Hepatocyte (in vitro differentiated cells): ENCODE data around the gene RPS6KA2. TPM values are rescaled to one million over a fixed set of nuclear protein-coding genes. Genes with fewer than 3 reads are reported as not detected.
A peak's percentile ranks its signal among the peaks of the same experiment; 100 is the strongest.

Experiments
- DNase-seq: peaks from one replicate; pipeline ENCODE4 v3.0.0-alpha.2; 2016; ENCODE audit warnings: low spot score
- H2AFZ ChIP-seq: fragments of 200-600 bp; sonication (generic); 2 replicates; pipeline ENCODE4 v1.6.0; 2016; ENCODE audit warnings: antibody characterized with exemption, mild to moderate bottlenecking
- H3K27ac ChIP-seq: fragments of 200-600 bp; sonication (generic); 2 replicates; pipeline ENCODE4 v1.5.1; 2016; ENCODE audit warnings: mild to moderate bottlenecking
- H3K27me3 ChIP-seq: fragments of 200-600 bp; sonication (generic); 2 replicates; pipeline ENCODE4 v1.6.1; 2016
- H3K36me3 ChIP-seq: fragments of 200-600 bp; sonication (generic); replicated peaks from 2 replicates; pipeline ENCODE4 v1.5.1; 2016; ENCODE audit warnings: low read depth; ENCODE audit not compliant: insufficient read depth
- H3K4me1 ChIP-seq: fragments of 200-600 bp; sonication (generic); 2 replicates; pipeline ENCODE4 v1.5.1; 2016; ENCODE audit warnings: mild to moderate bottlenecking, moderate library complexity; ENCODE audit not compliant: insufficient read depth
- H3K4me2 ChIP-seq: fragments of 200-600 bp; sonication (generic); 2 replicates; pipeline ENCODE4 v1.6.0; 2016
- H3K4me3 ChIP-seq: fragments of 200-600 bp; sonication (generic); 2 replicates; pipeline ENCODE4 v1.5.1; 2016; ENCODE audit warnings: mild to moderate bottlenecking
- H3K79me2 ChIP-seq: fragments of 200-600 bp; sonication (generic); 2 replicates; pipeline ENCODE4 v1.6.0; 2017; ENCODE audit warnings: mild to moderate bottlenecking
- H3K9me2 ChIP-seq: fragments of 200-600 bp; sonication (generic); replicated peaks from 2 replicates; pipeline ENCODE4 v1.6.0; 2017; ENCODE audit warnings: mild to moderate bottlenecking; ENCODE audit not compliant: insufficient read depth
- H3K9me3 ChIP-seq: fragments of 200-600 bp; sonication (generic); 2 replicates; pipeline ENCODE4 v1.5.1; 2016; ENCODE audit warnings: low read depth, mild to moderate bottlenecking
- H4K20me1 ChIP-seq: fragments of 200-600 bp; sonication (generic); 2 replicates; pipeline ENCODE4 v1.6.0; 2016; ENCODE audit warnings: mild to moderate bottlenecking; ENCODE audit not compliant: insufficient read depth, poor library complexity, severe bottlenecking
- EZH2 ChIP-seq: fragments of 200-600 bp; sonication (generic); IDR thresholded peaks from 2 replicates; pipeline ENCODE4 v1.6.1; 2016; ENCODE audit warnings: antibody characterized with exemption, mild to moderate bottlenecking, borderline replicate concordance
- EZH2phosphoT487 ChIP-seq: fragments of 200-600 bp; sonication (generic); IDR thresholded peaks from one replicate; pipeline ENCODE4 v1.6.1; 2018; ENCODE audit warnings: antibody characterized with exemption, mild to moderate bottlenecking, low read depth, moderate library complexity; ENCODE audit not compliant: unreplicated experiment, severe bottlenecking
- WGBS: methylation state at CpG from one replicate; pipeline ENCODE4 v1.1.6; 2016; ENCODE audit warnings: low lambda C conversion rate; ENCODE audit errors: missing lambda C conversion rate; 5-methylcytosine and 5-hydroxymethylcytosine counted together
- polyA plus RNA-seq: library from polyadenylated mRNA; unstranded; fragments of >200 nt; fragmentation: Nextera tagmentation; extraction: Ambion mirVana; gene quantifications from 2 replicates; pipeline ENCODE4 v1.2.1, GENCODE V29; 2016
- total RNA-seq: library from RNA; depleted of rRNA; stranded (reverse); fragments of >200 nt; gene quantifications from 2 replicates; pipeline ENCODE4 v1.2.3, GENCODE V29; 2014
- TF ChIP-seq, protein P1 (sequence below): fragments of 200-600 bp; sonication (generic); IDR thresholded peaks from 2 replicates; pipeline ENCODE4 v1.5.1; 2016; ENCODE audit warnings: antibody characterized with exemption, mild to moderate bottlenecking; ENCODE audit not compliant: poor library complexity

RPS6KA2 gene
- total and polyA plus RNA-seq, 2 experiments from 2014 or later: 27.7 to 29.2 TPM

DNA sequence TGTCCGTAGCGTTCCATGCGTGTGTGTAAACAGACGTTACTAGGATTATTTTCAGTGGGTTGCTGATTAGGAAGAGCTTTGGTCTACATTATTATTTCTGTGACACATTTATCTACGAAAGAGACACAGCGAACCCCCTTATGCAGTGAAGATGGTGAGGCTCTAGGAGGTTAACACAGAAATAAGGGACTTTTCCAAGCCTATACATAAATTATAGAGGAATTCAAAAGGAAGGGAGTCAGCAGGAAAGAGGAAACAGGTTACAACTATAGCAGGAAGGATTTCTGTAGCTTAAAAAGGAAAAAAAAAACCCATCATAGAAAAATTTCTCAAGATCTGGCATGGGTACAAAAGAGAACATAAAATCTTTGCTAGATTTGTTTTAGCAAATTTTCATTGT is 12.9 kb upstream of the RPS6KA2 start:
- DNase-seq: no peak
- TF ChIP-seq, protein P1, sequence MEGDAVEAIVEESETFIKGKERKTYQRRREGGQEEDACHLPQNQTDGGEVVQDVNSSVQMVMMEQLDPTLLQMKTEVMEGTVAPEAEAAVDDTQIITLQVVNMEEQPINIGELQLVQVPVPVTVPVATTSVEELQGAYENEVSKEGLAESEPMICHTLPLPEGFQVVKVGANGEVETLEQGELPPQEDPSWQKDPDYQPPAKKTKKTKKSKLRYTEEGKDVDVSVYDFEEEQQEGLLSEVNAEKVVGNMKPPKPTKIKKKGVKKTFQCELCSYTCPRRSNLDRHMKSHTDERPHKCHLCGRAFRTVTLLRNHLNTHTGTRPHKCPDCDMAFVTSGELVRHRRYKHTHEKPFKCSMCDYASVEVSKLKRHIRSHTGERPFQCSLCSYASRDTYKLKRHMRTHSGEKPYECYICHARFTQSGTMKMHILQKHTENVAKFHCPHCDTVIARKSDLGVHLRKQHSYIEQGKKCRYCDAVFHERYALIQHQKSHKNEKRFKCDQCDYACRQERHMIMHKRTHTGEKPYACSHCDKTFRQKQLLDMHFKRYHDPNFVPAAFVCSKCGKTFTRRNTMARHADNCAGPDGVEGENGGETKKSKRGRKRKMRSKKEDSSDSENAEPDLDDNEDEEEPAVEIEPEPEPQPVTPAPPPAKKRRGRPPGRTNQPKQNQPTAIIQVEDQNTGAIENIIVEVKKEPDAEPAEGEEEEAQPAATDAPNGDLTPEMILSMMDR: no peak
- TF ChIP-seq EZH2phosphoT487 (no peak), EZH2 (no peak)
- H3K9me2 ChIP-seq: no peaks in the 10 kb centered on the region
- H3K4me2 ChIP-seq: peak overlapping the region; percentile 46
- H3K9me3 ChIP-seq: no peaks in the 10 kb centered on the region
- no peaks in the 10 kb centered on the region for H3K36me3 ChIP-seq
- no peaks in the 10 kb centered on the region for H3K79me2 ChIP-seq
- no peak overlapping the region for H3K4me3 ChIP-seq
- H4K20me1 ChIP-seq: no peaks in the 10 kb centered on the region
- no peak overlapping the region for H2AFZ ChIP-seq
- H3K27ac ChIP-seq: no peak overlapping the region
- no peaks in the 10 kb centered on the region for H3K4me1 ChIP-seq
- 88% methylated on average over 6 of the region's 6 CpGs for WGBS
- H3K27me3 ChIP-seq: no peaks in the 10 kb centered on the region

DNA sequence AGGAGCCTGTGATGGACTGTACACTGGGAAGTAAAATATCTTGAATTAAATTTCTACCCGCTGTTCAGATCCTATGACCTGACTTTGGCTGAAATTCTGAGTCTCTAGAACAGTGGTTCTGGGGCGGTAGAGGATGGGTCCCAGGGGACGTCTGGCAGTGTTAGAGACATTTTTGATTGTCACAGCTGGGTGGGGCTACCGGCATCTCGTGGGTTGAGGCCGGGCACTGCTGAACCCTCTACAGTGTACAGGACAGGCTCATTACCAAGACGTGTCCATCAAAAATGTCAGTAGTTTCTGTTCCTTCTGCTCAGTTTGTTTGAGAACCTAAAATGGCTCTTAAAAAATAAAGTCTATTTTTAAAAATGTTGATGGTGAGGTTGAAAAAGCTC is 11.5 kb upstream of the RPS6KA2 start:
- 91% methylated on average over 7 of the region's 7 CpGs for WGBS
- H3K9me2 ChIP-seq: no peaks in the 10 kb centered on the region
- H3K27me3 ChIP-seq: no peaks in the 10 kb centered on the region
- H3K4me3 ChIP-seq: no peak overlapping the region
- no peaks in the 10 kb centered on the region for H3K4me1 ChIP-seq
- H3K79me2 ChIP-seq: no peaks in the 10 kb centered on the region
- no peaks in the 10 kb centered on the region for H3K36me3 ChIP-seq
- no peak for DNase-seq
- H3K4me2 ChIP-seq: no peak overlapping the region
- TF ChIP-seq, protein P1: no peak
- TF ChIP-seq EZH2 (no peak), EZH2phosphoT487 (no peak)
- H2AFZ ChIP-seq: no peak overlapping the region
- no peak overlapping the region for H3K27ac ChIP-seq
- H3K9me3 ChIP-seq: no peaks in the 10 kb centered on the region
- H4K20me1 ChIP-seq: no peaks in the 10 kb centered on the region

DNA sequence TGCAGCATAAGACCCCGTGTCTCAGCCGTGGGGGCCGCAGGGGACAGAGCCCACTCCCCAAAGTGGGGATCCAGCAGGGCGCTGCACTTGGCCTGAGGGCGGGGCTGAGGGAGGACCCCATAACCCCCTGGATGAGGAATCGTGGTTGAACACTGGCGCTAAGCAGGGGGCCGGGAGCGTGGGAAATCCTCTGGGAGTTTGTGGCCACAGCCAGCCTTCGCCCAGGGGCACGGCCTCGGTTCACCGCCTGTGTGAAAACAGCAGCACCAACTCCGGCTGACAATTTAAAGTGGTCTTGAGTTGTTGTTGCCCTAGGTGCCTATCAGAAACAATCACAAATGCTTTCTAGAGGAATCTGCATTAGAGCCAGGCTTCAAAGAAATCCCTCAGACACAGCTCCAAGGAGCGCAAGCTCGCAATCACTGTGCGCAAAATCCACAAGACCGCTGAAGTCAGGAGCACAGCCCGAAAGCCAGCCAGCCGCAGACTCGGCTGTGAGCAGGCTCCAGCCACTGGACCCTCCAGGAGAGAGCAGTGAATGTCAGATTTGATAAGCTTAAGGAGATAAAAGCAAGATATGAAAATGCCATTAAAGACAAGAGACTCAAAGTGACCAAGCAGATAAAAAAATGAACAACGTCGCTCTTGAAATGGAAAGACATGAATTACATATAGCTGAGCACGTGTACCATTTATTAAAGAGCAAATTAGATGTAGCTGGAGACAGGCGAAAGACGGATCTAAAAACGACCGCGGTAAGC is 10.9 kb upstream of the RPS6KA2 start:
- Histone ChIP-seq H2AFZ (no peak overlapping the region), H3K4me1 (no peaks in the 10 kb centered on the region), H3K4me2 (no peak overlapping the region), H3K27me3 (no peaks in the 10 kb centered on the region), H3K9me2 (no peaks in the 10 kb centered on the region), H3K79me2 (no peaks in the 10 kb centered on the region), H3K27ac (no peak overlapping the region), H4K20me1 (no peaks in the 10 kb centered on the region), H3K36me3 (no peaks in the 10 kb centered on the region), H3K4me3 (no peak overlapping the region), H3K9me3 (no peaks in the 10 kb centered on the region)
- 85% methylated on average over 29 of the region's 29 CpGs for WGBS
- TF ChIP-seq EZH2 (no peak), EZH2phosphoT487 (no peak)
- TF ChIP-seq, protein P1: no peak
- no peak for DNase-seq
